Prostate gland (tissue), 2 donors: ENCODE results near the gene MAP4K4.

Experiments
- CTCF ChIP-seq, 4 experiments: fragments of 200-600 bp in 2 of 4; fragments of 450-650 bp in 2 of 4; sonication (generic) in 2 of 4; IDR thresholded peaks; 1 replicate in 3 of 4; 2 replicates in 1 of 4; pipeline ENCODE4 v1.5.1; 2016 to 2019; ENCODE audit warnings: antibody characterized with exemption in 4 of 4, mild to moderate bottlenecking in 2 of 4, moderate library complexity in 2 of 4
- POLR2A ChIP-seq: fragments of 450-650 bp; IDR thresholded peaks from one replicate; pipeline ENCODE4 v1.6.1; 2016; ENCODE audit warnings: antibody characterized with exemption, mild to moderate bottlenecking

DNA sequence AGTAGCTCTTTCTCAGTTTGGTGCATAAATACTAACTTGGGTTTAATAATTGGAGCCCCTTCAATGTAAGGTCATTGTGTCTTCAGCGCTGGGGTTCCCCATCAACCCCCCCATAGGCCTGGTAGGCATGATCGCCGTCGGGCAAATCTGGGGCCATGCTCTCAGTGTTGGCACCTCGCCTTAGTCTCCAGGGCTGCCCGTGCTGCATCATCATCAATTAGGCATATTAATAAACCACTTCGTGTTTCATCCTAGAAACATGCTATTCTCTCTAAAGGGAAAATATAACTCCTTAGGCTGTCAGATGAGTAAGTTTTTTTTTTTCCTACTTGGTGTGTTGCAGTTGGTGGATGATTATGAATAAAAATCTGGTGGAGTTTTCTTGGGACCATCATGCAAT, 197.5 kb downstream of the MAP4K4 start:
- TF ChIP-seq POLR2A (no peak), CTCF (IDR thresholded peaks at IDR 0.05) (no peak)
